ENCODE measurements around the gene GNAI3.

Gene GNAI3

DNA sequence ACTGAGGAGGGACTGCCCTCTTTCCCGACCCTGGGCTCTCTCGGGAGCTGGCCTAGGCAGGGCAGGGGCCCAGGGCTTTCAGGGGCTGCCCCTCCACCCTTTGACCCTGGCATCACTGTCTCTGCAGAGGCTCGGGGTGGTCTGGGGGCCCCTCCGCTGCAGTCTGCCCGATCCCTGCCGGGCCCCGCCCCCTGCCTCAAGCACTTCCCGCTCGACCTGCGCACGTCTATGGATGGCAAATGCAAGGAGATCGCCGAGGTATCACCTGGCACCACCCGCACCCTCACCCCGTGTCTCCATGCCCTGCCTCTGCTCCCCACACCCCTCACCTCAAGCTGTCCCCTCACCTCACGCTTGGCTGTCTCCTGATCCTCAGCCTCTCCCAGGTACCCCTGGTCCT is 76.8 kb downstream of the GNAI3 start:
- no peak for DNase-seq

DNA sequence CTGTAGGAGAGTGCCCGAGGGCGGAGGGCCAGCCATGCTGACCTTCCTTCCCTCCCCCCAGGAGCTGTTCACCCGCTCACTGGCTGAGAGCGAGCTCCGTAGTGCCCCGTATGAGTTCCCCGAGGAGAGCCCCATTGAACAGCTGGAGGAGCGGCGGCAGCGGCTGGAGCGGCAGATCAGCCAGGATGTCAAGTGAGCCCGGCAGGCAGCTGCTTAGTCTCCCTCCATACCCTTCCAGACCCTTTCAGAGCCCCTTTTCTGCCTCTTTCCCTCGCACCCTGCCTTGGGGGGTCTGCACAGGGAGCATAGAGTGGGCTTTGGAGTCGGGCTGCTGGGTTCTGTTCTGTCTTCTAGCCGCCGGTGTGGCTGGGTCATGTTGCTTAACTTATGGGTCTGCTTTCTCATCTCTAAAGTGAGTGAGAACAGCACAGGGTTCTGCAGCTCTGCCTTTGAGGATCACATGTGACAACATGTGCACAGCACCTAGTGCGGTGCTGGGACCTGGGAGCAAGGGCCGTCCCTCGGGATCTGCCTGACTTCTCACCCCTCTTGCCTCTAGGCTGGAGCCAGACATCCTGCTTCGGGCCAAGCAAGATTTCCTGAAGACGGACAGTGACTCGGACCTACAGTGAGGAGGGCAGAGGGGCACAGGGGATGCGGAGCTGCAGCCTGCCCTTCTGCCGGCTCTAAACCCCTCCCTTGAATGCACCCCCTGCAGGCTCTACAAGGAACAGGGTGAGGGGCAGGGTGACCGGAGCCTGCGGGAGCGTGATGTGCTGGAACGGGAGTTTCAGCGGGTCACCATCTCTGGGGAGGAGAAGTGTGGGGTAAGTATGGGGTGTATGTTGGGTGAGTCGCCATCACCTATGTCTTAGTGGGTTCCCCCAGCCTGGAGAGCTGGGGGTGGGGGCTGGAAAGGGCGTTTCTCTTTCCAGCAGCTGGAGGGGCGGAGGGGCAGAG is 77.5 kb downstream of the GNAI3 start:
- DNase-seq = no peak

DNA sequence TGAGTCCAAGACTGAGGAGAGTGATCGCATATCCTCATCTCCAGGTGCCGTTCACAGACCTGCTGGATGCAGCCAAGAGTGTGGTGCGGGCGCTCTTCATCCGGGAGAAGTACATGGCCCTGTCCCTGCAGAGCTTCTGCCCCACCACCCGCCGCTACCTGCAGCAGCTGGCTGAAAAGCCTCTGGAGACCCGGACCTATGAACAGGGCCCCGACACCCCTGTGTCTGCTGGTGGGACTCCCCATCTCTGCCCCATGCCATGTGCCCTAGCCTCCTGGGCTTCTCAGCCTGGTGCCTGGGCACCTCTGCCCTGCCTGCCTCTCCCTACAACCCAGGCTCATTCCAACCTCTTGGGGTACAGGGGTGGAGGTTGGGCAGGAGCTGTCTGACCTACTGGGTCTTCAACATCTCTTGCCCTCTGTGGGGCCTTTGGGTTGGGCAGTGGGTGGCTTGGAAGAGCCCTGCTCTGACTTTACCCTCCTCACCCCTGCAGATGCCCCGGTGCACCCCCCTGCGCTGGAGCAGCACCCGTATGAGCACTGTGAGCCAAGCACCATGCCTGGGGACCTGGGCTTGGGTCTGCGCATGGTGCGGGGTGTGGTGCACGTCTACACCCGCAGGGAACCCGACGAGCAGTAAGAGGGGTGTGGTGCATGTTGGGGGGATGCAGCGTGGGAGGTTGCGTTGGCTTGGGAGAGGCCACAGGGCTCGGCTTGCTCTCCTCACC is 78.4 kb downstream of the GNAI3 start:
- DNase-seq = no peak

DNA sequence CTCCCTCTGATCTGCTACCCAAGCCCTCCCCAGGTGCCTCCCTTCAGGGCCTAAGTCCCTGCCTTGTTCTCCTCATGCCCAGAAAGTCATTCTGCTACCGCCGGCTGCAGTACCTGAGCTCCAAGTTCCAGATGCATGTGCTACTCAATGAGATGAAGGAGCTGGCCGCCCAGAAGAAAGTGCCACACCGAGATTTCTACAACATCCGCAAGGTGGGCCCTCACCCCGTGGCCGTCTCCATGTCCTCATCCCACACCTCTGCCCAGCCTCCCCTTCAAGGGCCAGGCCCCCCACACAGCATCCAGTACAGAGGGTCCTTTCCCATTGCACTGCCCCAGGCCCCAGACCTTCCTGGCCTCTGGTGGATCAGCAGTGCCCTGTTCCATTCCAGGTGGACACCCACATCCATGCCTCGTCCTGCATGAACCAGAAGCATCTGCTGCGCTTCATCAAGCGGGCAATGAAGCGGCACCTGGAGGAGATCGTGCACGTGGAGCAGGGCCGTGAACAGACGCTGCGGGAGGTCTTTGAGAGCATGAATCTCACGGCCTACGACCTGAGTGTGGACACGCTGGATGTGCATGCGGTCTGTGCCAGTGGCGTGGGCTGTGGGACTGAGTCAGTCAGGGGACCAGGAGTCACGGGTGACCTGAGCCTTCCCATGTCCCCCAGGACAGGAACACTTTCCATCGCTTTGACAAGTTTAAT is 79.4 kb downstream of the GNAI3 start:
- DNase-seq = no peak

DNA sequence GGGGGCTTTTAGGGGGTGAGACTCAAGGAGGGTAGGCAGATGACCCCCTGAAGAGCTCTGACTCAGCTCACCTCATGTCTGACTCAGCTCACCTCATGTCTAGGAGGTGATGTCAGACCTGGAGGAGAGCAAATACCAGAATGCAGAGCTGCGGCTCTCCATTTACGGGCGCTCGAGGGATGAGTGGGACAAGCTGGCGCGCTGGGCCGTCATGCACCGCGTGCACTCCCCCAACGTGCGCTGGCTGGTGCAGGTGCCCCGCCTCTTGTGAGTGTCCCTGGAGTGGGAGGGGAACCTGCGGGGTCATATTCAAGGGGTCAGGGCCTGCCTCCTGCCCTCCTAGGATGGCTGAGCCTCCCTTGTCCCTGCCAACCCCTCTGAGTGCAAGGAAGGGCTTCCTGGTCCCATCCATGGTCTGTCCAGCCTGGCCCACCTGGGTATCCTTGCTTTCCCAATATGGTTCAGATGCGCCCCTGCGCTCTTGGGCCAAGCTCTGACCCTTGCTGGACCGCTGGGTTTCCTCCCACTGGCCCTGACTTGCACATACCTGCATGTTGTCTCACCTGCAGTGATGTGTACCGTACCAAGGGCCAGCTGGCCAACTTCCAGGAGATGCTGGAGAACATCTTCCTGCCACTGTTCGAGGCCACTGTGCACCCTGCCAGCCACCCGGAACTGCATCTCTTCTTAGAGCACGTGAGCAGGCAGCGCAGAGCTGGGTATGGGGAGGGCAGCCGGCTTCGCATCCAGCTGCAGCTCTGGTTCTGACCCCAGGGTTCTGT is 80.3 kb downstream of the GNAI3 start:
- DNase-seq = peak; percentile 95

DNA sequence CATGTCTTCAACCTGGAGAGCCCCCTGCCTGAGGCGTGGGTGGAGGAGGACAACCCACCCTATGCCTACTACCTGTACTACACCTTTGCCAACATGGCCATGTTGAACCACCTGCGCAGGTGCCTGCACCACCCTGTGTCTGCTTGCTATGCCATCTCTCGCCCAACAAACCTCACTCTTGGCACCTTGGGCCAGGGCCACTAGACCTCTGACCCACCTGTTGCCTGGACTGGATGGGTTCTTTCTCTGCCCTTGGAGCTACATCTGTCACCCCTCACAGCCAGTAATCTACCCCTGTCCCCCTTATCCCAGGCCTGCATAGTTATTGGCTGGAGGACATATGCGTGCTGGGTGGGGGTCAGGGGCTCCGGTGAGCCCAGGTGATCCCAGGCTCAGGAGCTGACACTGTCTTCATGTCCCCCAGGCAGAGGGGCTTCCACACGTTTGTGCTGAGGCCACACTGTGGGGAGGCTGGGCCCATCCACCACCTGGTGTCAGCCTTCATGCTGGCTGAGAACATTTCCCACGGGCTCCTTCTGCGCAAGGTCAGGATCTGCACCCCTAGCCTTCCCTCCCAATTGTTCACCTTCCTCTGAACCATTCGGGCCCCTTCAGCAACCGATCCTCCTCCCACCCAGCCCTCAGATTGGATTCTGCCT is 81.1 kb downstream of the GNAI3 start:
- no peak for DNase-seq

DNA sequence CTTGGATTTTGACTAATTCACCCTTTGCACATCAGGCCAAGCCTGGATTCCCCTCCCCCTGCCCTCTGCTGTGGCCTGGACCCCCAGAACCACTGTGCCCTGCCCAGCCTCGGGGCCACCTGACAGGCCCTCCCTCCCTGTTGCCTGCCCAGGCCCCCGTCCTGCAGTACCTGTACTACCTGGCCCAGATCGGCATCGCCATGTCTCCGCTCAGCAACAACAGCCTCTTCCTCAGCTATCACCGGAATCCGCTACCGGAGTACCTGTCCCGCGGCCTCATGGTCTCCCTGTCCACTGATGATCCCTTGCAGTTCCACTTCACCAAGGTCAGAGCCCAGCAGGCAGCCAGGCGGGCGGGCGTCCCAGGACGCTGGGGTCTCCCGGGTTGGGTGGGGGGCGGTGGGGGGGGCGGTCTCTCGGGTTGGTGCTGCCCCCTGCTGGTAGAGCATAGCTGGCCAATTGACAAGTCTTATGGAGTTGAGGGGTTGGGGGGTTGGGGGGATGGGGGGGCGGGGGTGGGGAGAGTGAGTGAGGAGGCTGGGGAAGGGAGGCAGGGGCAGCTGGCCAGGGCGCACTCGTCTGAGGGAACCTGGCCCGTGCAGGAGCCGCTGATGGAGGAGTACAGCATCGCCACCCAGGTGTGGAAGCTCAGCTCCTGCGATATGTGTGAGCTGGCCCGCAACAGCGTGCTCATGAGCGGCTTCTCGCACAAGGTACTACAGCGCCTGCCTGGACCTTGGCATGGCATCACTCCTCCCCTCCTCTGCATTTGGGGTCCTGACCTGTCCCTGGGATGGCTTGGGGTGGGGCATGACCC is 81.9 kb downstream of the GNAI3 start:
- no peak for DNase-seq

DNA sequence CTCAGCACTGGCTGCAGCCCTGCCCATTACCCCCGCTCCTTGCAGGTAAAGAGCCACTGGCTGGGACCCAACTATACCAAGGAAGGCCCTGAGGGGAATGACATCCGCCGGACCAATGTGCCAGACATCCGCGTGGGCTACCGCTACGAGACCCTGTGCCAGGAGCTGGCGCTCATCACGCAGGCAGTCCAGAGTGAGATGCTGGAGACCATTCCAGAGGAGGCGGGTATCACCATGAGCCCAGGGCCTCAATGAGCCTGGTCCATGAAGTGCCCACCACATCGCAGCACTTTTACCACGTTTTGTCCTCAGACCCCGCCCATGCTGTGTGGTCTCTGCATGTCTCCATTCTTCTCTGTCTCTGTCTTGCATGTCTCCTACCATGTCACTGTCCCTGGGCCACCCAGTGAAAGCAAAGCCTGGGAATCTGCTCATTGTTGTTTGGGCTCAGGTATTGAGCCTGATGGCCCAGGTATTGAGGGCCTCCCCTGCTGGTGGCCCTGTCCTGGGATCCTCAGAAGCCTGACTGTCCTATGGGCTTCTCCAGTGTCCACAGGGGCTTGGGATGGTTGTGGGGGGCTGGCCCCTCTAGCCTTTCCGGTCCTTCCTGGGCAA is 82.6 kb downstream of the GNAI3 start:
- DNase-seq = no peak

DNA sequence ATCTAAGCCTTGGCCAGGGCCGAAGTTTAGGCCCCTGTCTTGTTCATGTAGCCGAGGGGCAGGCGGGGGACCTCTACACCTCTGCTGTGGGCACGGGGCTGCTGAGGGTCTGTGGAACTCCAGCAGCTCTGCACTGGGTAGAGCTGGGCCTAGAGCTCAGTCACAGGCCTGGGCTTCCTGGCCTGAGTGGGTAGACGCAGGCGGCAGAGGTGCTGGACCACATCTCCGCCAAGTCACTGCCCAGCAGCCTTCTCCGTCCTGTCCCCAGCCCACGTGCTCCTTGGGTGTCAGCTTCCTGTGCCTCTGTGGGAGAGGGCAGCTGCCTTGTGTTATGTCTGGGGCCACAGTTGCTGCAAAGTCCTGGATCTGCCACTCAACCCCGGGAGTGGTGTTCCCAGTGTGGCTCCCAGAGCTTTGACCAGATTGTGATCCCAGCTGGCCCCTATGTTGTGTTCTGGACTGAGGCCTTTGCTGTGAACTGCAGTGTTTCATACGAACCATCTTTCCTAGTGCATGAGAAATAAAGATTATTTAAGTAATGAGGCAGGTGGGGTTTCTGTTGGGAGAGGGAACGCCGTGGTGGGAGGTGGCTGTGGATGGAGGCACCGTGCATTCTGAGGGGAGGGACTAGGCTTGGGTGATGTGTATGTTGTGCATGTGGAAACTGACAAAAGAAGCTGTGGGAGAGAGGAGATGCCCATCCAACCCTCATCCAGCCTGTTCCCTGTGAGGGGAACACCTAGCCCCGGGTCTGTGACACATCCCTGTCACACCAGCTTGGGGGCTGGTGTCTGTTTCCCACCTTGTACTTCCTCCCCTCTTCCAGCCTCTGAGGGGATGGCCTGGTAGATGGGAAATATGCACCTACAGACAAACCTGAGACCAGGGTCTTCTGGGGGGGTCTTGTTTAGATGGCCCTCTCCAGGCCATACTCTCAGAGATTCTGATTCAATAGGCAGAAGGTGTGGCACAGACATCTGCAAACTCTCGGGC is 83.4 kb downstream of the GNAI3 start:
- DNase-seq = no peak

DNA sequence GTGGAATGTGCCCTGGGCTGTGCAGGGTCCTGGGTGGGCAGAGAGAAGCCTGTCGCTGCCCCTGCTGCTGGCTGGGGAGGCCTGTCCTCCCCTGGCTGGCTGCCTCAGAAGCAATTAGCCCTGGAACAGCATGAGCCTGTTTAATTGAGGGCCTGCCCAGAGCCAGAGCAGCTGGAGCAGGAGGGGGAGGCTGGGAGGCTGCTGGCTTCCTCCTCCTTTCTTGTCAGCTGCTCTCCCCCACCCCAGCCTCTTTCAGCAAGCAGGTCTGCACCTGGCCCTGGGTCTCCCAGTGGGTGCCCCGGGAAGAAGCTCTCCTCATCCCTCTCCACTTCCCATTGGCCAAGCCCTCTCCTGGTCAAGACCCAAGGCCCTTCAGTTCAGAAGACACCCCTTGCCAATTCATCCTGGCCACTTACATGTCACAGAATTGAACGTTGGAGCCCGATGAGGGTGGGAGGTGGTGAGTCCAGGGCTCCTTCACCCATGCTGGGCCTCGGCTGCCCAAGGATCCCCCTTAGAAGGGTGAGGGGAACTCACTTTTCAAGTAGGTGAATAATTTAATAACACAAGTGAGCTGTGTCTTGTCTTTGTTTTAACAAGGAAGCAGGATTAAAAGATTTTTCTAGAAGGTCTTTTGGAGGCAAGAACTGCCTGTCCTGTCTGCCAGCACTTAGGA is 84.4 kb downstream of the GNAI3 start:
- DNase-seq = no peak

DNA sequence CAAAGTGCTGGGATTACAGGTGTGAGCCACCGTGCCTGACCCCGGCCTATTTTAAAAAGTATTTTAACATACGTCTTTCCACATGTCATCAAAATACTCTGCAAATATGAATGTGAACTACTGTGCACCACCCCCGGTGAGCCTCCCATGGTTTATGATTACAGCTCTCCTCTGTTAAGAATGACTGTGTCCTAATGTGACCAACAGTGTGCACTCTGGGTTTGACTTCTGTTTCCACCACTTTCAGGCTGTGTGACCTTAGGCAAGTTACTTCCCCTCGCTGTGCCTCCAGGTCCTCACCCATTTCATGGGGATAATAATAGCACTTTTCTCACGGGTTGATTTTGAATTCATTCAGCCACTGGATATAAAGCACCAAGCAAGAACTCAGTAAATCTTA is 85.9 kb downstream of the GNAI3 start:
- no peak for DNase-seq

DNA sequence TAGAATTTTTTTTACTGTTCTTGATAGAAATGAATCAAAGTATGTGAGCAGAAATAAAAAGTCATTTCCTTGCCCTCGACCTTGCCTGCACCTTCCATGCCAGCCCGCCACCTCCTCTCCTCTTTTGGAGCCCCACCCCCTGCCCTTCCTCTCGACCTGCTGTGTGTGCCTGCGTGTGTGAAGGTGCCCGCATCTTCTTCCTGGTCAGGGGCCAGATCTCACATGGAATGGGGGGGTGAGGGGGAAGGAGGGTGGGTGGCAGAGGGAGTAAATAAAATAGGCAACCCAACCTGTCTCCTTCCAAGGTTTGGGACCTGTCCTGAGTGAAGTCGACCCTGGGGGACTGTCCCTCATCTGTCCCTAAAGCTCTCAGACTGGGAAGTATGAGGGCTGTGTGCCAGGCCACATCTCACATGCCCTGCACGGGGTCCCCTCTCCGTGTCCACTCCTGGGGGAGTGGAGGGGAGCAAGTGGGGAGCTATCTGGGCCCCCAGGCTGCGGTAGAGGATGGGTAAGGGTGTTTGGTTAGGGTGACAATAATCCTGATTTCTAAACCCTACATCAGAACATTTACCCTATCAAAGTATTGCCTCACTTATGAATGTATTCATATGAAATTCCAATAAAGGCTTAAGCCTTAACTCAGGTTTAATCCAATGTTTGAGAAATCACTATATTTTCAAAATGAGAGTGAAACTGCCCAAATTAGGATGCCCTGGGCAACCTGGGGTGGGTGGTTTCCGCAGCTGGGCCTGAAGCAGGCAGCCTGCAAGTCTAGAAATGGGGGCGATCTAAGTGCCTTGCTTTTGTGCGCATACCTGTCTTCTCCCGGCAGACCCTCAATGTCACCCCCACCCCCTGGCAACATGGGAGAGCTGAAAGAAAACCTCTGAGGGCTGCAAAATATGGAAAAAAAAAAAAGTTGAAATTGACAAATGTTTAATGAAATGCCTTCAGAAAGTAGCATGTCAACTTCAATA is 86.6 kb downstream of the GNAI3 start:
- no peak for DNase-seq

DNA sequence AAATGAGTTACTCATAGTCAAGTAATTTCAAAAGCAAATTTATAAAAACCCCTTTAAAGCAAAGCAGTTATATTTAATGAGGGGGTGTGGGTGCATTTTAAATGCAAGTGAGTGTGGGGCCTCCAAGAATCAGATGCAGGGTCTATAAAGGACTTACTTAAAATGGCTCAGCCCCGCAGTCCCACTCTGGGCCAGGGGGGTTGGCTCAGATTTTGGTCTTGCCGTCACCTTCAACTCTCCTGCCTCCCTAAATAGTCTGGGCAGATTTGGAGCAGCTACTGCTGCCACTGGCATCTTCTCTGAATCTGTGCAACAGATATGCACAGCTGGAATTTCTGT is 87.4 kb downstream of the GNAI3 start:
- DNase-seq = no peak

DNA sequence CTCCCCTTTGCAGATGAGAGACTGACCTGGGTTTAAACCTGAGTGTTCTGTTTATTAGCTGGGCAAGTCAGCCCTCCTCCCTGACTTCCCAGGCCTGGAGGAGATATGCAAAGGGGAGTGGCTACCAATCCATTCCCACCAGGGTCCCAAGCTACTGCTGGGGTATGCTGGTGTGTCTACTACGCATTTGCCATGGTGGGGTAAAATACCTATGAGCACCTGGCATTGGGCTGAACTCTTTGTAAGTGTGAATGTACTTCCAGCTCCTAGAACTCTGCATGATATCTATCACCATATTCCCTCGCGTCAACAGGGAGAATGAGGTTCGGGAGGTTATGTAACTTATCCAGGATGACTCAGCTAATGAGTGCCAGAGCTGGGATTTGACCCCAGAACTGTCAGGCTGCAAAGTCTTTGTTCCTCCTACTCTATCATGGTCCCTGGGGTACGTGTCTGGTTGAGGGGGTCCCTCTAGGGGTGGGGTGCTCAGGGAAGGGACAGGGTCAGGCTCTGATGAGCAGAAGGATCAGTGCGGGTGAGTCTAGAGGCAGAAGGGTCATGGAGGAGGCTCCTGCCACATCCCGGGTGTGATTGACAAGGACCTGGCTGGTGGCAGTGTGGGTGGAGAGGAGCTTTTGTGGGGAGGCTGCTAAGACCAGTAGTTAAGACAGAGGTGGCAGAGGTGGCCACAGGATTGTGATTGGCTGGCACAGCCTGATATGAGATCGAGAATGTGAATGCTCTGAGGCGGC is 88.0 kb downstream of the GNAI3 start:
- DNase-seq = peak; percentile 78

DNA sequence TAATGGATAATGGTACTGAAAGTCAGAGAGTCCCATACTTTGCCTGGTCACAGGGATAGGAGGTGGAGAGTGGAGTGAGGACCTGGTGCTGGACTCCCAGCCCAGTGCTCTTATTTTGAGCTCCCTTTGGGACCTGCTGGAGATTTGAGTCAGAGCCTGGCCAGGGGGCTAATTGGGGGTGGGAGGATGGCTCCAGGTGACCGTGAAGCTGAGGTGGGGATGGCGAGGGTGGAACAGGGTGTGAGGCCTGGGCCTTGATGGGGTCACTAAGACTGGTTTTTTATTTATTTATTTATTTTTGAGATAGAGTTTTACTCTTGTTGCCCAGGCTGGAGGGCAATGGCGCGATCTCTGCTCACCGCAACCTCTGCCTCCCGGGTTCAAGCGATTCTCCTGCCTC is 89.0 kb downstream of the GNAI3 start:
- DNase-seq = no peak

DNA sequence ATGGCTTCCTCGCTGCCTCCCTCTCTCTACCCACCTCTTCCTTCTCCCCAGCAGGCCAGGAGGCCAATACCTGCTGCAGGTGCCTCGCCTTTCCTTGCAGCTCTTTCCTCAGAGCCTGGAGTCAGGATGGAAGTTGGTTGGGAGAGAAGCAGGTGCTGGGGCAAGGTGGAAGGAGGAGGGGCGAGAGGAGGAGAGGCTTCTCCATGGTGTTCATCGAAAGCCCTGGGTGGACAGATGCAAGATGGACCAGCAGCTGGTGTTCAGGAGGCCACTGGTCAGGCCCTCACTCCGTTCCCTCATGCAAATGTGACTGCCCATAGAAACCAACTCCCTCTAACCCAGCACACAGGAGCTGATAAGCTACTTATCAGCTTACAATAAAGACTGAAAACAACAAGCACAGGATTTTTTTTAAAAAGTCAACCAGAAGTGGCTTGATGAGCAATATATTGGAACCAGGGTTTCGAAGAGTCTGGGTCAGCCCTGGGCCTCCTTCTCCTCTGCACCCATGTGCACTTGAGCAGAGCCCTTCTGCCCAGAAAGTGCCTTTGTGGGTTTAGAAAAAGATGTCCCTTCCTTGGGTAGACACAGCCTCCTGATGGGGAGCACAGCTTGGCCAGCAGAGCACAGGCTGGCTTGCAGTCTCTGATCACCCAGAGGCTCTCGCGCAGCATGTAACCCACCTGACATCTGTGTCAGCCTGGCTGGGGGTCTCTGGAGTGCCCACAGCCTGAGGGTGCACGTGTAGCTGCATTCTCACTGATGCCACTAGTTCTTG is 90.8 kb downstream of the GNAI3 start:
- DNase-seq = no peak

Data from NCI-H226 (cell line).